ENCODE data around the gene CDO1. TPM values are rescaled to one million over a fixed set of nuclear protein-coding genes. Genes with fewer than 3 reads are reported as not detected.

The CDO1 gene
- total and polyA plus RNA-seq, 2 of the 8 experiments (the other 6 are each of a cell fraction or from before 2014, with no cell fraction given), result 26.1 to 29.5 TPM

GRCh38 chr5:115811406-115811805 is 5.1 kb downstream of the CDO1 start:
- CTCF ChIA-PET (ENCODE audit: partially characterized antibody), result no interaction called here
- Histone ChIP-seq H3K18ac (ENCODE audit: extremely low read depth, low read length) (no peak overlapping the region), H3K4ac (replicated peaks; ENCODE audit: insufficient read length, low read depth, low read length) (no peak overlapping the region), H3K4me1 (replicated peaks in 1 of 4; ENCODE audit: control insufficient read depth in 3 of 4, insufficient read depth in 4 of 4, low read length in 3 of 4) (peaks cover 0 to 3% (median 1%) of the 10 kb centered on the region in 4 experiments; a peak in 4 of 7 replicates), H3K27ac (ENCODE audit: low read depth, low read length) (no peak overlapping the region), H3K36me3 (ENCODE audit: control insufficient read depth in 2 of 4, insufficient read depth in 4 of 4, low read length in 3 of 4) (peaks cover 0 to 15% (median 1%) of the 10 kb centered on the region in 4 experiments; a peak in 4 of 8 replicates), H4K91ac (replicated peaks; ENCODE audit: insufficient read length, low read length) (no peak overlapping the region), H4K8ac (ENCODE audit: extremely low read depth, insufficient read depth, low read length) (no peak overlapping the region), H3K4me3 (ENCODE audit: extremely low read depth in 1 of 4, insufficient read depth in 2 of 4, low read depth in 3 of 4, low read length in 4 of 4) (no peak overlapping the region), H3K23me2 (ENCODE audit: low read depth, low read length) (peaks cover 10% of the 10 kb centered on the region), H3K79me2 (ENCODE audit: control insufficient read depth in 1 of 2, insufficient read depth in 2 of 2, low read length in 2 of 2) (peaks cover 0 to 3% of the 10 kb centered on the region in 2 experiments; a peak in 1 of 4 replicates), H4K20me1 (replicated peaks in 1 of 2; ENCODE audit: control insufficient read depth in 1 of 2, insufficient read depth in 2 of 2, low read length in 2 of 2) (peaks cover 0 to 3% of the 10 kb centered on the region in 2 experiments), H2BK12ac (ENCODE audit: low read depth, low read length) (no peak overlapping the region), H3K9me3 (ENCODE audit: insufficient read depth in 2 of 2, low read depth in 1 of 2, low read length in 1 of 2) (no peaks in the 10 kb centered on the region), H2AFZ (ENCODE audit: low read length) (no peak overlapping the region), H2BK20ac (ENCODE audit: low read length) (no peak overlapping the region), H3K27me3 (replicated peaks in 1 of 4; ENCODE audit: control insufficient read depth in 3 of 4, extremely low read depth in 1 of 4, insufficient read depth in 3 of 4, low read length in 3 of 4) (peaks cover 0 to 22% (median 12%) of the 10 kb centered on the region in 4 experiments; a peak in 5 of 7 replicates), H3K14ac (ENCODE audit: insufficient read length) (no peak overlapping the region), H3K4me2 (ENCODE audit: insufficient read depth in 1 of 2, low read depth in 2 of 2, low read length in 2 of 2) (no peak overlapping the region), H2BK15ac (ENCODE audit: low read length) (no peak overlapping the region), H3K23ac (ENCODE audit: insufficient read length) (no peak overlapping the region), H4K5ac (ENCODE audit: insufficient read length, low read depth, low read length) (no peak overlapping the region), H3K9ac (replicated peaks in 1 of 4; ENCODE audit: extremely low read depth in 1 of 4, low read depth in 3 of 4, low read length in 3 of 4) (no peak overlapping the region), H3K56ac (replicated peaks; ENCODE audit: insufficient read length, low read depth, low read length) (no peak overlapping the region), H3K79me1 (ENCODE audit: low read depth, low read length) (no peaks in the 10 kb centered on the region; the same call in 1 of the 2 replicates), H2BK120ac (replicated peaks; ENCODE audit: low read depth, low read length) (no peak overlapping the region), H2AK5ac (ENCODE audit: low read depth, low read length) (no peak overlapping the region), H2BK5ac (ENCODE audit: low read depth, low read length) (no peak overlapping the region)
- DNase-seq (ENCODE audit: low read depth in 1 of 2, low spot score in 2 of 2), result no peak
- FAIRE-seq, result no peak
- POLR2A ChIA-PET (ENCODE audit: partially characterized antibody), result no interaction called here
- no peak for TF ChIP-seq POLR2A (IDR thresholded peaks at IDR 0.05; ENCODE audit: control extremely low read depth in 1 of 2, low read depth in 2 of 2, low read length in 2 of 2)
- TF ChIP-seq HDAC2 (IDR thresholded peaks at IDR 0.05; ENCODE audit: borderline replicate concordance in 1 of 2, low read depth in 2 of 2, low read length in 2 of 2), result no peak
- no peak for TF ChIP-seq CTBP2 (IDR thresholded peaks at IDR 0.05; ENCODE audit: borderline replicate concordance, insufficient read depth, insufficient read length, low read length)
- no peak for TF ChIP-seq EZH2 (IDR thresholded peaks at IDR 0.05; ENCODE audit: low read depth, low read length, severe bottlenecking)
- TF ChIP-seq KDM1A (IDR thresholded peaks at IDR 0.05; ENCODE audit: borderline replicate concordance, low read length), result no peak
- TF ChIP-seq ATF3 (IDR thresholded peaks at IDR 0.05; ENCODE audit: insufficient read depth, low read depth, low read length), result no peak
- TF ChIP-seq, protein P1, sequence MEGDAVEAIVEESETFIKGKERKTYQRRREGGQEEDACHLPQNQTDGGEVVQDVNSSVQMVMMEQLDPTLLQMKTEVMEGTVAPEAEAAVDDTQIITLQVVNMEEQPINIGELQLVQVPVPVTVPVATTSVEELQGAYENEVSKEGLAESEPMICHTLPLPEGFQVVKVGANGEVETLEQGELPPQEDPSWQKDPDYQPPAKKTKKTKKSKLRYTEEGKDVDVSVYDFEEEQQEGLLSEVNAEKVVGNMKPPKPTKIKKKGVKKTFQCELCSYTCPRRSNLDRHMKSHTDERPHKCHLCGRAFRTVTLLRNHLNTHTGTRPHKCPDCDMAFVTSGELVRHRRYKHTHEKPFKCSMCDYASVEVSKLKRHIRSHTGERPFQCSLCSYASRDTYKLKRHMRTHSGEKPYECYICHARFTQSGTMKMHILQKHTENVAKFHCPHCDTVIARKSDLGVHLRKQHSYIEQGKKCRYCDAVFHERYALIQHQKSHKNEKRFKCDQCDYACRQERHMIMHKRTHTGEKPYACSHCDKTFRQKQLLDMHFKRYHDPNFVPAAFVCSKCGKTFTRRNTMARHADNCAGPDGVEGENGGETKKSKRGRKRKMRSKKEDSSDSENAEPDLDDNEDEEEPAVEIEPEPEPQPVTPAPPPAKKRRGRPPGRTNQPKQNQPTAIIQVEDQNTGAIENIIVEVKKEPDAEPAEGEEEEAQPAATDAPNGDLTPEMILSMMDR (IDR thresholded peaks at IDR 0.05; ENCODE audit: control extremely low read depth in 1 of 3, insufficient read depth in 1 of 3, low read depth in 1 of 3, low read length in 3 of 3), result no peak
- no peak for TF ChIP-seq USF2 (IDR thresholded peaks at IDR 0.05; ENCODE audit: low read length)
- no peak for TF ChIP-seq SP4 (IDR thresholded peaks at IDR 0.05; ENCODE audit: low read length)
- no peak for TF ChIP-seq RFX5 (IDR thresholded peaks at IDR 0.05; ENCODE audit: borderline replicate concordance, low read depth, low read length)
